Measurements from ENCODE around the gene MCOLN1. TPM values are rescaled to one million over a fixed set of nuclear protein-coding genes. Genes with fewer than 3 reads are reported as not detected.

Gene MCOLN1
- total RNA-seq, 1 donor from 2014 or later, result 16.5 TPM

DNA sequence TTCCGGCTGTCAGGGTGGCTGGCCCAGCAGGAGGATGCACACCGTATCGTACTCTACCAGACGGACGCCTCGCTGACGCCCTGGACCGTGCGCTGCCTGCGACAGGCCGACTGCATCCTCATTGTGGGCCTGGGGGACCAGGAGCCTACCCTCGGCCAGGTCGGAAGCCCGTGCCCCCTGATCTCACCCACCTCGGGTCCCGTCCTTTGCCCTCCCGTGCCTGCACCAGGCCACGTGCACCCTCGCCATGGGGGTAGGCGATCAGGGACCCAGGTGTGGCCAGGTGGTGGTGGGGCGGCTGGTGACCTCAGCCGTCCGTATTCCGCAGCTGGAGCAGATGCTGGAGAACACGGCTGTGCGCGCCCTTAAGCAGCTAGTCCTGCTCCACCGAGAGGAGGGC, 32.1 kb downstream of the MCOLN1 start:
- H3K4me3 Mint-ChIP-seq (ENCODE audit: low read depth), result no peak overlapping the region
- H3K36me3 Mint-ChIP-seq (ENCODE audit: insufficient read depth), result peaks cover 13% of the 10 kb centered on the region
- no peak for TF ChIP-seq CTCF (IDR thresholded peaks at IDR 0.05; ENCODE audit: unreplicated experiment)
- H3K27ac Mint-ChIP-seq, result no peak overlapping the region
- no peaks in the 10 kb centered on the region for H3K9me3 Mint-ChIP-seq (ENCODE audit: low read depth)
- no peaks in the 10 kb centered on the region for H3K27me3 Mint-ChIP-seq
- H3K4me1 Mint-ChIP-seq (ENCODE audit: low read depth), result peaks cover 3% of the 10 kb centered on the region
- no peak for DNase-seq (ENCODE audit: low spot score, unreplicated experiment)

GRCh38 chr19:7554990-7555864, 32.8 kb downstream of the MCOLN1 start:
- Mint-ChIP-seq H3K4me3 (ENCODE audit: low read depth) (no peak overlapping the region), H3K9me3 (ENCODE audit: low read depth) (no peaks in the 10 kb centered on the region), H3K36me3 (ENCODE audit: insufficient read depth) (peaks cover 14% of the 10 kb centered on the region), H3K27ac (no peak overlapping the region), H3K27me3 (no peaks in the 10 kb centered on the region), H3K4me1 (ENCODE audit: low read depth) (peaks cover 3% of the 10 kb centered on the region)
- no peak for DNase-seq (ENCODE audit: low spot score, unreplicated experiment)
- TF ChIP-seq CTCF (IDR thresholded peaks at IDR 0.05; ENCODE audit: unreplicated experiment), result no peak

DNA sequence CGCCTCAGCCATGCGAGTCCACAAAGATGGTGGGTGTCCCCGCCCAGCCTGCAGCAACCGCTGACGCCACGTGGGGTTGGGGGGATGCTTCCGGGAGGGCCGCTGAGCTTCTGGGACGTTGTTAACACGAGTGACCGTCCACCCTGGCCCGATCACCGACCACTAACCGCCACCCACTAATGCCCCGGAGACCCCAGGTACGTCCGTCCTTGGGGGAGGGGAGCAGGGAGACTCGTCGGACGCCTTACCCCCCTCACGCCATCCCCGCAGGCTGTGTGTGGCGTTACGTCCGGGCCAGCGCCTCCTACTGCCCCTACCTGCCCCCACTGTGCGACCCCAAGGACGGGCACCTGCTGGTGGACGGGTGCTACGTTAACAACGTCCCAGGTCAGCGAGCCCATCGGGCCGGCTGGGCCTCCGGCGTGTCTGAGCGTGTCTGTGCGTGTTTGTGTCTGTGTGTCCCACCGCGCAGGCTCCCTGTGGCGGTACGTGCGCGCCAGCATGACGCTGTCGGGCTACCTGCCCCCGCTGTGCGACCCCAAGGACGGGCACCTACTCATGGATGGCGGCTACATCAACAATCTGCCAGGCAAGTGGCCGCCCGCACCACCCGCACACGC, 34.4 kb downstream of the MCOLN1 start:
- TF ChIP-seq CTCF (IDR thresholded peaks at IDR 0.05; ENCODE audit: unreplicated experiment), result no peak
- Mint-ChIP-seq H3K9me3 (ENCODE audit: low read depth) (no peaks in the 10 kb centered on the region), H3K36me3 (ENCODE audit: insufficient read depth) (peaks cover 15% of the 10 kb centered on the region), H3K4me1 (ENCODE audit: low read depth) (no peaks in the 10 kb centered on the region), H3K27me3 (no peaks in the 10 kb centered on the region), H3K4me3 (ENCODE audit: low read depth) (no peak overlapping the region), H3K27ac (no peak overlapping the region)
- DNase-seq (ENCODE audit: low spot score, unreplicated experiment), result no peak

GRCh38 chr19:7558667-7559066, 36.2 kb downstream of the MCOLN1 start:
- no peak for TF ChIP-seq CTCF (IDR thresholded peaks at IDR 0.05; ENCODE audit: unreplicated experiment)
- Mint-ChIP-seq H3K27me3 (no peaks in the 10 kb centered on the region), H3K27ac (no peak overlapping the region), H3K4me3 (ENCODE audit: low read depth) (no peak overlapping the region), H3K9me3 (ENCODE audit: low read depth) (no peaks in the 10 kb centered on the region), H3K4me1 (ENCODE audit: low read depth) (no peaks in the 10 kb centered on the region), H3K36me3 (ENCODE audit: insufficient read depth) (peaks cover 15% of the 10 kb centered on the region)
- no peak for DNase-seq (ENCODE audit: low spot score, unreplicated experiment)

DNA sequence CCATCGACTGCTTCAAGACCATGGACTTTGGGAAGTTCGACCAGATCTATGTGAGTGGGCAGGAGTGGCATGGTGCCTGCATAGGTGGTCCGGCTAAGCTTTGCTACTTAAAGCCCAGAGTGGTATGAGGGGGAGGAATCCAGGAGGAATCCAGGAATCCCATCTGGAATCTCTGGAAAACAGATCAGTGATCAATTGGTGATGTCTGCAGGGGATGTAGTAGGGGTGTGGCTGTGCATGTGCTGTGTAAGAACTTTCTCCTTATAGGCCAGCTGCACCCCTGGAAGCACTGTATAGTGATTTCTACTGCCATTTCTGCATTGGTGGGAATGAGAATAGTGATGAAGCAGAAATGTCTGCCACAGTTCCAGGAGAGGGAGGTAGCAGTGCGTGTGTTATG, 36.7 kb downstream of the MCOLN1 start:
- H3K9me3 Mint-ChIP-seq (ENCODE audit: low read depth), result no peaks in the 10 kb centered on the region
- no peaks in the 10 kb centered on the region for H3K4me1 Mint-ChIP-seq (ENCODE audit: low read depth)
- no peaks in the 10 kb centered on the region for H3K27me3 Mint-ChIP-seq
- H3K27ac Mint-ChIP-seq, result no peak overlapping the region
- no peak for TF ChIP-seq CTCF (IDR thresholded peaks at IDR 0.05; ENCODE audit: unreplicated experiment)
- no peak overlapping the region for H3K4me3 Mint-ChIP-seq (ENCODE audit: low read depth)
- peaks cover 15% of the 10 kb centered on the region for H3K36me3 Mint-ChIP-seq (ENCODE audit: insufficient read depth)
- DNase-seq (ENCODE audit: low spot score, unreplicated experiment), result no peak

Measured in progenitor cell of endocrine pancreas (in vitro differentiated cells).